Endothelial cell of umbilical vein (primary cell): ENCODE measurements around the gene KPNB1. TPM values are rescaled to one million over a fixed set of nuclear protein-coding genes. Genes with fewer than 3 reads are reported as not detected.

ENCODE experiments used
- BruUV-seq: library from RNA; stranded (reverse); fragments of 400-500 nt; replicated peaks from 2 replicates; lab custom pipeline; 2021; lab: Mats Ljungman, UMichigan
- CTCF ChIA-PET: fragments of 300-600, 350-600 bp; sonication (Branson Sonifier 250); formaldehyde crosslinking; loops from one replicate; lab custom pipeline; 2021; ENCODE audit warnings: antibody characterized with exemption, inconsistent platforms; lab: Charles Lee
- POLR2A ChIA-PET: fragments of 300-600, 350-600 bp; sonication (Branson Sonifier 250); formaldehyde crosslinking; loops from one replicate; lab custom pipeline; 2021; ENCODE audit warnings: antibody characterized with exemption, inconsistent platforms; lab: Charles Lee
- DNase-seq: peaks from one replicate; pipeline ENCODE4 v3.0.0-alpha.2; 2011; ENCODE audit warnings: low read depth, low spot score
- FAIRE-seq: peaks from 2 replicates; lab custom pipeline; 2011; peaks lifted over from hg19 to GRCh38; lab: Jason Lieb, UNC
- H2AFZ ChIP-seq: 2 replicates; pipeline ENCODE4 v1.6.0; 2012; ENCODE audit warnings: low read depth, low read length, control low read depth, inconsistent platforms
- H3K27ac ChIP-seq: 2 replicates; pipeline ENCODE4 v1.5.1; 2011; ENCODE audit warnings: low read depth, mild to moderate bottlenecking, control low read depth, low read length, moderate library complexity; ENCODE audit not compliant: insufficient read depth
- H3K27me3 ChIP-seq, 2 experiments: 2 replicates each; pipeline versions ENCODE4 v1.6.0 to v1.6.1; 2011; ENCODE audit warnings: low read length in 2 of 2, mixed read lengths in 1 of 2; ENCODE audit not compliant: control insufficient read depth in 2 of 2, insufficient read depth in 2 of 2
- H3K36me3 ChIP-seq, 2 experiments: 2 replicates in 1 of 2; 3 replicates in 1 of 2; pipeline ENCODE4 v1.5.1; 2011; ENCODE audit warnings: low read length in 2 of 2, mild to moderate bottlenecking in 1 of 2, moderate library complexity in 1 of 2; ENCODE audit not compliant: control insufficient read depth in 2 of 2, insufficient read depth in 2 of 2; ENCODE audit errors: extremely low read depth in 1 of 2
- H3K4me1 ChIP-seq: 3 replicates; pipeline ENCODE4 v1.5.1; 2011; ENCODE audit warnings: mild to moderate bottlenecking, low read length; ENCODE audit not compliant: control insufficient read depth, insufficient read depth; ENCODE audit errors: extremely low read depth
- H3K4me2 ChIP-seq: 2 replicates; pipeline ENCODE4 v1.6.1; 2011; ENCODE audit warnings: low read length, control low read depth, mixed read lengths; ENCODE audit not compliant: insufficient read depth
- H3K4me3 ChIP-seq, 3 experiments: fragments of 200-600 bp in 1 of 3; sonication (generic), shearing (Covaris generic) in 1 of 3; replicated peaks in 1 of 3; 2 replicates each; pipeline ENCODE4 v1.5.1; 2011 to 2016; ENCODE audit warnings: control low read depth in 3 of 3, low read length in 3 of 3, mild to moderate bottlenecking in 2 of 3, inconsistent platforms in 1 of 3, low read depth in 1 of 3, moderate library complexity in 1 of 3; ENCODE audit not compliant: insufficient read depth in 1 of 3
- H3K79me2 ChIP-seq: 2 replicates; pipeline ENCODE4 v1.6.0; 2012; ENCODE audit warnings: low read length, inconsistent platforms; ENCODE audit not compliant: control insufficient read depth, insufficient read depth
- H3K9ac ChIP-seq: replicated peaks from 2 replicates; pipeline ENCODE3; 2011; ENCODE audit warnings: low read length, control low read depth; ENCODE audit not compliant: insufficient read depth; ENCODE audit errors: extremely low read depth
- H3K9me1 ChIP-seq: replicated peaks from 3 replicates; pipeline ENCODE4 v1.6.0; 2011; ENCODE audit warnings: mild to moderate bottlenecking, low read length; ENCODE audit not compliant: control insufficient read depth, insufficient read depth; ENCODE audit errors: extremely low read depth
- H3K9me3 ChIP-seq: replicated peaks from 2 replicates; pipeline ENCODE4 v1.5.1; 2012; ENCODE audit warnings: low read length, inconsistent platforms; ENCODE audit not compliant: control insufficient read depth, insufficient read depth
- H4K20me1 ChIP-seq: replicated peaks from 2 replicates; pipeline ENCODE3; 2011; ENCODE audit warnings: mild to moderate bottlenecking, low read length; ENCODE audit not compliant: control insufficient read depth, insufficient read depth; ENCODE audit errors: extremely low read depth
- CTCF ChIP-seq, 2 donors: IDR thresholded peaks; 1 replicate in 1 of 2; 2 replicates in 1 of 2; pipeline ENCODE4 v1.5.1; 2011; ENCODE audit warnings: low read length in 2 of 2, mild to moderate bottlenecking in 2 of 2, moderate library complexity in 2 of 2, control low read depth in 1 of 2, inconsistent platforms in 1 of 2, low read depth in 1 of 2; ENCODE audit not compliant: insufficient read depth in 1 of 2; ENCODE audit errors: extremely low read depth in 1 of 2
- EZH2 ChIP-seq: IDR thresholded peaks from 2 replicates; pipeline ENCODE4 v1.6.1; 2012; ENCODE audit warnings: borderline replicate concordance, low read depth, mild to moderate bottlenecking, moderate library complexity, low read length, inconsistent platforms; ENCODE audit not compliant: severe bottlenecking
- FOS ChIP-seq: IDR thresholded peaks from 2 replicates; pipeline ENCODE4 v1.6.1; 2011; ENCODE audit warnings: mild to moderate bottlenecking, low read length, moderate library complexity, borderline replicate concordance; ENCODE audit not compliant: insufficient read depth
- GATA2 ChIP-seq: IDR thresholded peaks from 2 replicates; pipeline ENCODE4 v1.7.0; 2011; ENCODE audit warnings: low read depth, mild to moderate bottlenecking, moderate library complexity, mixed read lengths, low read length; ENCODE audit not compliant: insufficient read length, insufficient read depth
- JUN ChIP-seq: IDR thresholded peaks from 2 replicates; pipeline ENCODE4 v1.6.1; 2011; ENCODE audit warnings: borderline replicate concordance, low read depth; ENCODE audit not compliant: insufficient read length, insufficient read depth
- MAX ChIP-seq: IDR thresholded peaks from 2 replicates; pipeline ENCODE4 v1.6.1; 2011; ENCODE audit not compliant: insufficient read depth, insufficient read length
- MYC ChIP-seq: IDR thresholded peaks from one replicate; pipeline ENCODE4 v1.6.1; 2011; ENCODE audit warnings: mild to moderate bottlenecking, low read depth, low read length
- POLR2A ChIP-seq: IDR thresholded peaks from 2 replicates; pipeline ENCODE4 v1.6.1; 2012; ENCODE audit warnings: low read depth, mild to moderate bottlenecking, control low read depth, low read length
- POLR2AphosphoS5 ChIP-seq: IDR thresholded peaks from 2 replicates; pipeline ENCODE4 v1.6.1; 2012; ENCODE audit warnings: low read depth, mild to moderate bottlenecking, control low read depth, low read length, moderate library complexity; ENCODE audit not compliant: insufficient read depth
- dilution Hi-C: fragments of 300-500 bp; cut with MboI; formaldehyde crosslinking; loops from one replicate; pipeline ENCODE4 v1.15.0; 2019; ENCODE audit warnings: low sequenced_read_pairs; ENCODE audit not compliant: extremely low pct_ligation_motif_present
- intact Hi-C: fragments of 100-400 bp; cut with micrococcal nuclease; formaldehyde crosslinking; loops from one replicate; pipeline ENCODE4 v1.10.0; 2022
- polyA plus RNA-seq, 4 experiments: library from polyadenylated mRNA; depleted of rRNA in 3 of 4; stranded (reverse) in 3 of 4; unstranded in 1 of 4; fragments of >200 nt; gene quantifications; 2 replicates each; pipeline versions ENCODE4 v1.2.1 to v1.2.3, GENCODE V29; 2011 to 2012; ENCODE audit warnings: missing spikeins in 1 of 4
- total RNA-seq: library from RNA; stranded (reverse); gene quantifications from 2 replicates; pipeline ENCODE4 v1.2.3, GENCODE V29; 2021

Gene KPNB1
- total and polyA plus RNA-seq, 2 donors (not counting 3 experiments of a cell fraction or from before 2014, with no cell fraction given), result 119 to 495 TPM

- Histone ChIP-seq H3K4me3 (no peak overlapping the region), H3K9me1 (no peaks in the 10 kb centered on the region), H3K36me3 (no peaks in the 10 kb centered on the region), H3K9ac (no peak overlapping the region), H2AFZ (no peak overlapping the region), H4K20me1 (no peaks in the 10 kb centered on the region), H3K9me3 (no peaks in the 10 kb centered on the region), H3K4me1 (no peaks in the 10 kb centered on the region), H3K27me3 (peaks cover 36 to 37% of the 10 kb centered on the region in 2 experiments), H3K27ac (no peak overlapping the region), H3K4me2 (no peak overlapping the region), H3K79me2 (no peaks in the 10 kb centered on the region)
- ChIA-PET POLR2A (no interaction called here), CTCF (interaction anchor here (1.0 to 1.4 kb wide), 2 partner anchors 12 to 26 kb away, joined by 3 read pairs; no protein-coding TSS in a partner anchor)
- TF ChIP-seq FOS (no peak), GATA2 (no peak), EZH2 (no peak), CTCF (IDR thresholded peaks at IDR 0.05; ENCODE audit: extremely low read depth in 1 of 2, insufficient read depth in 1 of 2, low read depth in 1 of 2, low read length in 2 of 2) (no peak), POLR2A (no peak), MAX (no peak), JUN (no peak), POLR2AphosphoS5 (no peak), MYC (no peak)
- intact Hi-C loops (no loop called here), dilution Hi-C loops (no loop called here)
- BruUV-seq, result no TSS peak
- no peak for DNase-seq
- no peak for FAIRE-seq
Observed at GRCh38 chr17:47730681-47731080, 81.0 kb downstream of the KPNB1 start.
